GM20000 (cell line): Measurements from ENCODE around the gene TBC1D2.

ENCODE experiments used
- DNase-seq: peaks from one replicate; pipeline ENCODE4 v3.0.0; 2012; ENCODE audit warnings: low spot score
- TF ChIP-seq, protein P1 (sequence below): IDR thresholded peaks from 2 replicates; pipeline ENCODE4 v1.5.1; 2012; ENCODE audit warnings: mild to moderate bottlenecking, control low read depth; ENCODE audit errors: extremely low read depth, missing control alignments

The TBC1D2 gene

DNA sequence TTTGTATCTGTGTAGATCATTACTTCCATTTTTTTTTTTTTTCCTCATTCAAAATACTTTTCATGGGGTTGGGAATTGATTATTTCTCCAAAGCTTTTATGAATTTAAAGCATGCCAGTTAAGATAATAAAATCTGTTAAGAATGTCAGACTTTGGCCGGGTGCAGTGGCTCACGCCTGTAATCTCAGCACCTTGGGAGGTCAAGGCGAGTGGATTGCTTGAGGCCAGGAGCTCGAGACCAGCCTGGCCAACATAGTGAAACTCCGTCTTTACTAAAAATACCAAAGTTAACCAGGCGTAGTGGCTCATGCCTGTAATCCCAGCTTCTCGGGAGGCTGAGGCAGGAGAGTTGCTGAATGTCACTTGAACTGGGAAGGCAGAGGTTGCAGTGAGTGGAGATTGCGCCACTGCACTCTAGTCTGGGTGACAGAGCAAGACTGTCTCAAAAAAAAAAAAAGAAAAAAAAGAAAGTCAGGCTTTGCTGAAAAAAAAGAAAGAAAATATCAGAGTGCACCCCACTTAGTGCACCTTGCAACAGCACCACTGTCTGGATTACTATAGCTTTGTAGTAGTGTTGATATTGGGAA lies 18.5 kb downstream of the TBC1D2 start:
- TF ChIP-seq, protein P1, sequence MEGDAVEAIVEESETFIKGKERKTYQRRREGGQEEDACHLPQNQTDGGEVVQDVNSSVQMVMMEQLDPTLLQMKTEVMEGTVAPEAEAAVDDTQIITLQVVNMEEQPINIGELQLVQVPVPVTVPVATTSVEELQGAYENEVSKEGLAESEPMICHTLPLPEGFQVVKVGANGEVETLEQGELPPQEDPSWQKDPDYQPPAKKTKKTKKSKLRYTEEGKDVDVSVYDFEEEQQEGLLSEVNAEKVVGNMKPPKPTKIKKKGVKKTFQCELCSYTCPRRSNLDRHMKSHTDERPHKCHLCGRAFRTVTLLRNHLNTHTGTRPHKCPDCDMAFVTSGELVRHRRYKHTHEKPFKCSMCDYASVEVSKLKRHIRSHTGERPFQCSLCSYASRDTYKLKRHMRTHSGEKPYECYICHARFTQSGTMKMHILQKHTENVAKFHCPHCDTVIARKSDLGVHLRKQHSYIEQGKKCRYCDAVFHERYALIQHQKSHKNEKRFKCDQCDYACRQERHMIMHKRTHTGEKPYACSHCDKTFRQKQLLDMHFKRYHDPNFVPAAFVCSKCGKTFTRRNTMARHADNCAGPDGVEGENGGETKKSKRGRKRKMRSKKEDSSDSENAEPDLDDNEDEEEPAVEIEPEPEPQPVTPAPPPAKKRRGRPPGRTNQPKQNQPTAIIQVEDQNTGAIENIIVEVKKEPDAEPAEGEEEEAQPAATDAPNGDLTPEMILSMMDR, result no peak
- no peak for DNase-seq

DNA sequence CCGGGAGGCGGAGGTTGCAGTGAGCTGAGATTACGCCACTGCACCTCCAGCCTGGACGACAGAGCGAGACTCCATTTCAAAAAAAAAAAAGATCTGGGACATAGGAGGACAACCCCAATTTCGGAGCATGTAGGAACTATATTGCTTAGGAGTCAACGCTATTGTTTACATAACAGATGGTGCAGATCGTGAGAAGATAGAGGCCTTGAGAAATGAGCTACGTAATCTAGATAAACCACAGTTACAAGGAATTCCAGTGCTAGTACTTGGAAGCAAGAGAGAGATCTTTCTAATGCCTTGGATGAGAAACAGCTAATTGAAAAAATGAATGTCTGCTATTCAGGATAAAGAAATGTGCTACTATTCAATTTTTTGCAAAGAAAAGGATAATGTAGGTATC lies 20.3 kb downstream of the TBC1D2 start:
- DNase-seq, result no peak
- TF ChIP-seq, protein P1, result no peak

DNA sequence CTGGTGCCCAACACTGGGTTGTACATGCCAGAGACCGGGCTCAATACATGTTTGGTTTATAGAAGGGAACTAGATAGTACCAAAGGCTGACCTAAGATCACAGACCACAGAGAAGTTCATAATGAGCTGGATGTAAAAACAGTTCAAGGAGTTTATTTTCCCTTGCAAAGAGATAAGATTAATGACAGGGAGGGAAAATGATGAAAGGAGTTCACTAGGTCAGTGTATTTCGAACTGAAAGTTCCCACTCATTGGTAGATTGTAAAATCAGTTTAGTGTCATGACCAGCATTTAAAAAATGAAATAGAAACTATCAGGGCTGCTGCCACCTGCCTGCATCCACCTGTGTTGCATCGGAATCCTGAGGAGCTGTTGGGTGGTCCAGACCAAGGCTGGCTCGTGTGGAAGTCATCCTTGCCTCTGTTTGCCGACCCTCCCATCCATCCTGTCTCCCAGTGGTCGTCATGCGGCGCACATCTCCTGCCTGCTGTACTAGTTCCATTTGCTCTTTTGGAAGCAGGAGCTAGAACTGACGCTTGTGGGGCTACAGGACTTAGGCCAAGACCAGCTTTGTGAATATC lies 21.1 kb downstream of the TBC1D2 start:
- TF ChIP-seq, protein P1, result no peak
- no peak for DNase-seq

DNA sequence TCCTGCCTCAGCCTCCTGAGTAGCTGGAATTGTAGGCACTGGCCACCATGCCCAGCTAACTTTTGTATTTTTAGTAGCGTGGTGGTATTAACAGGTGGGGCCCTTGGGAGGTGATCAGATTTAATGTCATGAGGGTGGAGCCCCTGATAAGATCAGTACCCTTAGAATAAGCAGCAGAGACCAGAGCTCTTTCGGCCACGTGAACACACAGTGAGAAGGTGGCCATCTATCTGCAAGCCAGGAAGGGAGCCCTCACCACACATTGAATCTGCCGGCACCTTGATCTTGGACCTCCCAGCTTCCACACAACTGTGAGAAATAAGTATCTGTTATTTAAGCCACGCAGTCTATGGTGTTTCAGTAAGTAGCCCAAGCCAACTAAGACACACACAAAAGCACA lies 22.5 kb downstream of the TBC1D2 start:
- TF ChIP-seq, protein P1, result no peak
- DNase-seq, result no peak

DNA sequence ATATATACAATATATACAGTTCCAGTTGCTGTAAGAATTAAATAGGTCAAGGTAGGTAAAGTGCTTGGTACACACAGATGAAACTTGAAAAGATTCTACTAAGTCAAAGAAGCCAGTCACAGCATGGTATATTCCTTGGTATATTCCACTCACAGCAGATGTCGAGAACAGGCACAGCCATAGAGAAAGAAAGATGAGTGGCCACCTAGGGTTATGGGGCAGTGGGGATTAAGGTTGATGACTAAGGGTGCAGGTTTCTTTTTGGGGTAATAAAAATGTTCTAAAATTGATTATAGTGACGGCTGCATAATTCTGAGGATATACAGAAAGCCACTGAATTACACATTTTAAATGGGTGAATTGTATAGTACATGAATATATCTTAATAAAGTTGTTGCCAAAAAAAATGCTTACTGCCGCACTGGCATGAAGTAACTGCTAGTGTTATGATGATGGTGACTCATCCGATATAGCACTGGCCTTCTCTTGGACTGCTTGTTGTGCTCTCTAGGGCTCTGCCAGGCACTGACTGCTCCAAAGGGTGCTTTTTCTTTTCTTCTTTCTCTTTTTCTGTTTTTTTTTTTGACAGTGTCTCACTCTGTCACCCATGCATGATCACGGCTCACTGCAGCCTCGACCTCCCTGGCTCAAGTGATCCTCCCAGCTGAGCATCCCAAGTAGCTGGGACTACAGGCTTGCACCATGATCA lies 23.5 kb downstream of the TBC1D2 start:
- TF ChIP-seq, protein P1, result no peak
- no peak for DNase-seq

DNA sequence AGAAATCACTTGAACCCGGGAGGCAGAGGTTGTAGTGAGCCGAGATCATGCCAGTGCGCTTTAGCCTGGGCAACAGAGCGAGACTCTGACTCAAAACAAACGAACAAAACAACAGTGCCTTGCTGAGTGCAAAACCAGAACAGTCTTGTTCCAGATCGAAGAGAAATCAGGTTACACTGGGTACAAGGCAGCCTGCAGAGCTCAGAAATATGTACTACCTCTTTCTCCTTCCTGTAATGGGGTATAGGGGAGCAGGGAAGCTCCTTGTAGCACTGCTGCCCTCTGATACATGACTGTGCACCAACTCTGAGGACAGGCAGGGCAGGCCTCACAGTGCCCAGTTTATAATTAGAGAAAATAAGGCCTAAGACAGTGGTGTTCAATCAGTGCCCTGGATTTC lies 24.7 kb downstream of the TBC1D2 start:
- TF ChIP-seq, protein P1, result no peak
- no peak for DNase-seq

DNA sequence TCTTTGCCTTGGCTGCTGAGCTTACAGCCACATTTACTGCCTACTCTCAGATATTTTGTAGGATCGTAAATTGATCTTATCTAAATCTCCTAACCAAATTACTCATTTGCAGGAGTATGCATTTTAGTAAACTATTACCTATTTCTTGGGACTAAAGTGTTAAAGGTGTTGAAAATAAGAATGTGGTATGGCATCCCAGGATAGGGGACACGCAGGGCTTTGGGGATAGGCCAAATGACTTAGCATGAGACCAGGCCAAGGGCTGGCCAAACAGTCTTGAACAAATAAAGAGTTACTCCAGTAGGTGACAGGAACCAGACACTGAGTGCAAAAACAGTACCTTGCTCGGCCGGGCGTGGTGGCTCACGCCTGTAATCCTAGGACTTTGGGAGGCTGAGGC lies 25.1 kb downstream of the TBC1D2 start:
- no peak for DNase-seq
- TF ChIP-seq, protein P1, result no peak
